HG03460 (cell line): Measurements from ENCODE around the gene RPL36AL.
"Not testable (repeated sequence)": the region's sequence is repeated elsewhere in the genome, so short reads cannot be mapped to it uniquely, and the experiment has no call there.

ENCODE experiments used
- ATAC-seq: cut with Tn5 transposase; IDR thresholded peaks from one replicate; pipeline ENCODE4 v1.9.1; 2021; ENCODE audit not compliant: unreplicated experiment

Gene RPL36AL

DNA sequence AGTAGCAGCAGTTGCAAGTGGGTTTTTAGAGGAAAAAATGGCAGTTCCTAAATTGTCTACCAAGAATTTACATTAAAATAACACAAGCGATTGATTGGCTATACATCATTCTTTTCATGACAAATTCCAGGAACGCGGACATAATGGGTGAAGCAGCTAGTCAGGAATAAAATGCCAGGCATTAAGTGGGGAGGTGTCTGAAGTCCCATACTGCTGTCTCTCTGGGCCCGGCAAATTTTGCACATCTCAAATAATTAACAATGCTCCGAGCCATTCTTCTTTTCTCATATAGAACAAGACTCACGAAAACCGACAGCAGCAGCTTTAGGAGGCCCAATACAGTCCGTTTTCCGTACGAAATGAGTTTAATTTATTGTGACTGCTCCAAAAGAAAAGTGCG, 696 bp downstream of the RPL36AL start:
- no peak for ATAC-seq

DNA sequence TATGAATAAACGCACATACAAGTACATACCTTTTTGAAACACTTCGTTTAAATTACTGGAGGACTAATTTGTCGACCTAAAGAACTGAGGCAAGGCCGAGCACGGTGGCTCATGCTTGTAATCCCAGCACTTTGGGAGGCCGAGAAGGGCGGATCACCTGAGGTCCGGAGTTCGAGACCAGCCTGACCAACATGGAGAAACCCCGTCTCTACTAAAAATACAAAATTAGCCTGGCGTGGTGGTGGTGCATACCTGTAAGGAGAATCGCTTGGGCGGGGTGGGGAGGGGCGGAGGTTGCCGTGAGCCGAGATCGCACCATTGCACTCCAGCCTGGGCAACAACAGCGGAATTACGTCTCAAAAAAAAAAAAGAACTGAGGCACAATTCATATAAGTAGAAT, 1.2 kb downstream of the RPL36AL start:
- ATAC-seq = not testable (repeated sequence)

DNA sequence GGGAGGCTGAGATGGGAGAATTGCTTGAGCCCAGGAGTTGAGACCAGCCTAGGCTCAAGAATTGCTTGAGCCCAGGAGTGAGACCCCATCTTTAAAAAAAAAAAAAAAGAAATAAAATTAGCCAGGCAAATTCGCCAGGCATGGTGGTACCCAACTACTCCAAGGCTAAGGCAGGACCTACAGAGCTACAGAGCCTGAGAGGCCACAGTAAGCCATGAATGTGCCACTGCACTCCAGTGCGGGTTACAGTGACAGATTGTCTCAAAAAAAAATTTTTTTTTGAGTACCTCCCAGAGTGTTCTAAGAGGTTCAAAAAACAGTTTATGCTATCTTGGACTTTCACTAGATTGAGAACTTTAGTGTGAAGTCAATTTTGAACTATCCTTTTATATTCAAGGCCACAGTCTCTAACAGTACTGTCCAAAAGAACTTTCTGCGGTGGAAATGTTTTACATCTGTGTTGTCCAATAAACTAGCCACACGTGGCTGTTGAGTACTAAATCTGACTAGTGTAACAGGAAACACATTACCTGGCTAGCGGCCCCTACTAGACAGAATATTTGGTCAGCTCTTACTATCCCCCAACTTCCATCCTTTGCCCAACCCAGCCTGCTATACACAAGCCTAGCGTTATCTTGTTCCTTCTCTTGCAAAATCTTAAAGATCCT, 2.4 kb downstream of the RPL36AL start:
- ATAC-seq = no peak

DNA sequence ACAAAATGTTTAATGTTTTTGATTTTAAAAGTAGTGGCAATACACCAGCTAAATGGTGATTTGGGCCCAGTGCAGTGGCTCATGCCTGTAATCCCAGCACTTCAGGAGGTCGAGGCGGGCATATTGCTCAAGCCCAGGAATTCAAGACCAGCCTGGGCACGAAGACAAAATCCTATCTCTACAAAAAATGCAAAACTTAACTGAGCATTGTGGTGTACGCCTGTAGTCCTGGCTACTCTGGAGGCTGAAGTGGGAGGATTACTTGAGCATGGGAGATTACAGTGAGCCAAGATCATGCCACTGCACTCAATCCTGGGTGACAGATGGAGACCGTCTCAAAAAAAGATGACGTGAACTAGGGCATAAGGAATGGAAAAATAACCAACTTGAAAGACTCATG, 4.7 kb downstream of the RPL36AL start:
- no peak for ATAC-seq

DNA sequence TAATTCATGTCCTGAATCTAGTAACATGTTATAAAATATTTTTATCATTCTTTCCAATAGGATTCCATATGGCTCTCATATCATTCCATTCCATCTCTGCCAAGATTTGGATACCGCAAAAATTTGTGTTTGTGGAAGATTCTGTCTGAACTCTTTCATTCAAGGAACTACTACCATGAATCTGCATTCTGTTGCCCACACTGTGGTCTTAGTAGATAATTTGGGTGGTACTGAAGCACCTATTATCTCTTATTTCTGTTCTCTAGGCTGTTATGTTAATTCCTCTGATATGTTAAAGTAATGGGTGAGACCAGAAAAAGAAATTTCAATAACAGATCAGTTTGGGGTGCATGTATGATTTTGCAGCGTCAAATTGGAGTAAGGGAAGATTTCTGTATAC, 6.2 kb downstream of the RPL36AL start:
- no peak for ATAC-seq

DNA sequence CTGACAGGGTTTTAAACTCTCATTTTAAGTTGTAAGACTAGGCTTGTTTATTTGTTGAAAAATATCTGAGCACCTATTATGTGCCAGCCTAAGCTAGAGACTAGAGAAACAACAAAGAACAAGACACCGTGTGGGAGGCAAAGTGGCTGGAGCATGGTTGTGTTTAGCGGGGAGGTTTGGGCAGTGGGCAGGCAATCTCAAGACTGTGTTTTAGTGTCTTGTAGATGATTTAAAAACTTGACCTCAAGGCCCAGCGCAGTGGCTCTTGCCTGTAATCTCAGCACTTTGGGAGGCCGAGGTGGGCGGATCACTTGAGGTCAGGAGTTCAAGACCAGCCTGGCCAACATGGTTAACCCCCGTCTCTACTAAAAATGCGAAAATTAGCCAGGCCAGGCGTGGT, 7.8 kb downstream of the RPL36AL start:
- no peak for ATAC-seq

GRCh38 chr14:49612251-49612650, 8.2 kb downstream of the RPL36AL start:
- ATAC-seq = no peak

DNA sequence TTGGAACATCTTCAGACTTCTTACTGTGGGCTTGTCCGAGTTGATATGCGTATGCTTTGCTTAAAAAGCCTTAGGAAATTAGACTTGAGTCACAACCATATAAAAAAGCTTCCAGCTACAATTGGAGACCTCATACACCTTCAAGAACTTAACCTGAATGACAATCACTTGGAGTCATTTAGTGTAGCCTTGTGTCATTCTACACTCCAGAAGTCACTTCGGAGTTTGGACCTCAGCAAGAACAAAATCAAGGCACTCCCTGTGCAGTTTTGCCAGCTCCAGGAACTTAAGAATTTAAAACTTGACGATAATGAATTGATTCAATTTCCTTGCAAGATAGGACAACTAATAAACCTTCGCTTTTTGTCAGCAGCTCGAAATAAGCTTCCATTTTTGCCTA, 12.8 kb downstream of the RPL36AL start:
- no peak for ATAC-seq

DNA sequence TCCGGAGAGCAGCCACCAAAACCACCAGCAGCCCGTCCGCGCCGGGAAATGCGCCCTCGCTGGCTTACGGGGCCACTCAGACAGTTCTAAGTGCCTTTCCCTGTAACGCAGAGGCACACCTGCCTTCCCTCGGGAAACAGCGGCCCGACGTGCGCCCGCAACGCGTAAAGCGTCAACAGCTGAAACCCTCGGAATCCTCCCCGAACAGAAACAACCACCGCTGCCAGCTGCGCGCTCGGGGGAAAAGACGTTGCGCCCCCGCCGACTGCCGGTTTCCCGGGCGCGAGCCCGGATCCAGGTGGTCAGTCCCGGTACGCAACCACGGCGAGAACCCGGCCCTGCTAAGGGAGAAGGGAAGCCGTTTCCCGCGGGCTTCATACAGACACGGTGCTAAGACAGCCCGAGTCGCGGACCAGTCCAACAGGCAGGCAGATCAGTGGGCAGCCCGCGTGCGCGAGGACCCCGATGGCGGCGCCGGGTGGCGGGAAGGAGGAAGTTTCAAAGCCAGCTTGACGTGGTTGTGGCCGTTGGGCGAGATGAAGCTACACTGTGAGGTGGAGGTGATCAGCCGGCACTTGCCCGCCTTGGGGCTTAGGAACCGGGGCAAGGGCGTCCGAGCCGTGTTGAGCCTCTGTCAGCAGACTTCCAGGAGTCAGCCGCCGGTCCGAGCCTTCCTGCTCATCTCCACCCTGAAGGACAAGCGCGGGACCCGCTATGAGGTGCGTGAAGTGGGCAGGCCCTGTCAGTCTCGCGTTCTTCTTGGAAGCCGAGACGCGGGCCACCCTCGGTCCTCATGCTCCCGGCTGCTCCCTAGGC, 21.7 kb downstream of the RPL36AL start, which contains the start of gene LRR1:
TSS of gene LRR1 (plus strand) at position 456 of the 816 bp plus-strand sequence. CDS start at position 537, 81 bp downstream.
- peak; percentile 44 for ATAC-seq

DNA sequence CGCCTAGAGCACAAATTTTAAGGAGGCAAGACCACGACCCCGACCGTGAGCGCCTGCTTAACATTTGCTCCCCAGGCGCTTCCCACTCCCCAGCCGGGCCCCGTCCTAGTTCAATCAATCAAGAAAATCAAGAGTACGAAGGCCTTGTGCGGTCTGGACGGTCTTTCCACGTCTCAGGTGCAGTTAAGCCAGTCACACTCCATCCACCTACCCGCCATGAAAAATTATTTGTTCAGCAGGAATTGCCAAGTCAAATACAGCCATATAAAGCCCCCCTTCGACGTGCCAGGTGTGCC, 22.3 kb downstream of the RPL36AL start:
- ATAC-seq = peak; percentile 2

DNA sequence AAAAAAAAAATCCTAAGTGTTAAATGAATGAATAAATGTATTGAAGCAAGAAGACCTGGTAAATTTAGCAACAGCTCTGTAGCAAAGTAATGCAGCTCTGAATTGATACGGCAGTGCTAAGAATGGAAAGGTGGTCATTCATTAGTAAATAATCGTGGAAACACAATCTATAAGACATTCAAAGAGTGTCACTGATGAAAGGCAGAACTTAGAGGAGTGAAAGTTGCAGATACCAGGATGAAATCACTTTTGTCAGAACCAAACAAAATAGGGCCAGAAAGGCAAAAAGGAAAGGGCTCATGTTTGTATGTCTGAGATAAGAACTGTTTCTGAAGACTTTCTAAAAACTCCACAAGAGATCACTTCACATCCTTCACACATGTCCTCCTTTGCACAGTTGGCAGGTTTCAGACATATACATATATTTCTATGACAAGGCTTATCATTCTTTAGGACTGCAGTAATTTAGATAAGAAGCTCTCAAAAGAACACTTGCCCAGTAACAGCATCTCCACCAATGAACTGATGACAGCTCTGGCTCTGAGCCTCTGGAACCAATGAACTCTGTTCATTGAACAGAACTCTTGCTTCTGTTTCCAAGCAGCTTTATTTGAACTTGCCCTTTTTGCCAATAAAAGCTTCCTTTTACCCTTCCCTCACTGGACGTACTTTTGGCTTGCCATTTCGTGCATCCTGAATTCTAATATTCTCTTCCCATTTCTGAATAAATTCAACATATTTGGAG, 25.9 kb downstream of the RPL36AL start:
- no peak for ATAC-seq

GRCh38 chr14:49593016-49593415, 27.4 kb downstream of the RPL36AL start:
- ATAC-seq = no peak

GRCh38 chr14:49589387-49589786, 31.0 kb downstream of the RPL36AL start:
- ATAC-seq = no peak

DNA sequence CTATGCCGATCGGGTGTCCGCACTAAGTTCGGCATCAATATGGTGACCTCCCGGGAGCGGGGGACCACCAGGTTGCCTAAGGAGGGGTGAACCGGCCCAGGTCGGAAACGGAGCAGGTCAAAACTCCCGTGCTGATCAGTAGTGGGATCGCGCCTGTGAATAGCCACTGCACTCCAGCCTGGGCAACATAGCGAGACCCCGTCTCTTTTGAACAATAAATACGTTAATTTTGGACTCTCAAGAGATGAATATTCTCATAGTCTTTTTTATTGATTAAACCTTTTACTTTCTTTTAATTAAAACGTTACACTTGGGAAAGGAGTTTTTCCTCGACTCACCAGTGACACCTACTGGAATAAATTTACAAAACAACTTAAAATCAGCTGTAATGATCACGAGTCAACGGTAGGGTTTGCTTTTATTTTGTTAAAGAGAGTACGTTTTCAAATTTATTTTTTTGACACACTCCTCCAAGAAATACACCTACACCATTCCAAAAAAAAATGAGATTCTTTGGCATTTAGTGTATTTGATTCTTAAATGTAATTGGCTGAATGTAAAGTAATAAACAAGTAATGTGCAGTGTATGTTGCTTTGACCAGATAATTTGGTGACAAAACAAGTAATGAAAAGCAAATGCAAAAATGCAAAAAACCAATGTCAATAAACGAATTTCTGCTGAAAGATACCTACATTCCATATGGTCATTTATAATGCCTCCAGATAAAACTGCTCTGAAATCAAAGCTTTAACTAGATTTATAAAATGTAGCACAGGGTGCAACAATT, 33.6 kb downstream of the RPL36AL start:
- peak; percentile 32 for ATAC-seq

DNA sequence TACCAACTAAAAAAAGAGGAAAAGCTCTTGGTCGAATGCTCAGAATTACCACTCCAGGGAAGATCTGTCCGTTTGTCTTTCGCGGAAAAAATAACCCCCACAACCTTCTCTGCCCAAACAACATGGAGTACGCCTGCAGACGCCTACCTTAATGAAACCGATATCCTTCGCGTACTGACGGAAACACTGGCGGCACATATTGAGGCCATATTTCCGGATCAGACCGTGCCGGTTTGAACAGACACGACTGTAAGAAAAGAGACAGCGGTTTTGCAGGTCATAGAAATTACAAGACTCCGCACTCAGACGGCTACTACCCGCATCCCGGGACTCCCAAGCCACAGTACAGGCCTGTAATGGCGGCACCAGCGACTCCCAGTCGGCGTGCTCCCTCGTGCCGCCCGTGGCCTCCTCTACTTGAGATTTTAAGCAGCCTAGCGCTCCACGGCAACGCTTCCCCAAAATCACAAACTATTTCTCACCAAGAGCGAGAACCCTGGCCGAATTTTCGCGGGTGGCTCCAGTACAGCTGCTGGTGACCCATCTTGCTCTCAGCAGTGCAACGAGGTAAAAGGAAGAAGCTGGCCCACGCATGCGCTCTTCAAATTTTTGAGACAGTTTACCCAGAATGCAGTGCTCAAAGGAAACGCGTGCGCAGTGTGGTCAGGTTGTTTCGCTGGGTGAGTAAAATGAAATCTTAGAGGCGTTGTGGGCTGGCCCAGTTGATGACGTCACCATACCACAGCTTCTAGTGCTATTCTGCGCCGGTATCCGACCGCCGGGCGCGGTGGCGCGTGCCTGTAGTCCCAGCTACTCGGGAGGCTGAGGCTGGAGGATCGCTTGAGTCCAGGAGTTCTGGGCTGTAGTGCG, 34.4 kb downstream of the RPL36AL start, which contains the start of gene RPS29:
TSS of gene RPS29 (minus strand) at position 578 of the 870 bp plus-strand sequence. CDS start at position 544, 34 bp downstream.
- peak; percentile 91 for ATAC-seq

GRCh38 chr14:49584981-49585640, 35.3 kb downstream of the RPL36AL start:
- not testable (repeated sequence) for ATAC-seq

GRCh38 chr14:49584058-49584457, 36.4 kb downstream of the RPL36AL start:
- no peak for ATAC-seq

DNA sequence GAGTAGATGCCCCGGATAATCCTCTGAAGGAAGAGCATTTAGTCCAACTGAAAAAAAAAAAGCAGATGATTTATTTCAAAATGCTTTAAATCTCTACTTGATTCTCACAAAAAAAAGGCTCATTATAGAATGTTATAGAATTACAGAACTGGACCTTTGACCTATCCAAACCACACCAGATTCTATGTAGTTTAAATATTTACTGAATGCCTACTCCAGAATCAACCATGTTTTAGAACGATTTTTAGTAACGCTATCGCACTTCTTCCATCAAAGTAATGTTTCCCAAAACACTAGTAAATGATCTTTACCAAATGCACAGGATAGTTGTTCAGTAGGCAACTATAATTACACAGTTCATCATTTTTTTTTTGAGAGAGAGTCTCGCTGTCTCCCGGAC, 36.8 kb downstream of the RPL36AL start:
- no peak for ATAC-seq
